Measurements from ENCODE around the gene CCDC148.
"Not testable (repeated sequence)": the region's sequence is repeated elsewhere in the genome, so short reads cannot be mapped to it uniquely, and the experiment has no call there.

CCDC148 gene

DNA sequence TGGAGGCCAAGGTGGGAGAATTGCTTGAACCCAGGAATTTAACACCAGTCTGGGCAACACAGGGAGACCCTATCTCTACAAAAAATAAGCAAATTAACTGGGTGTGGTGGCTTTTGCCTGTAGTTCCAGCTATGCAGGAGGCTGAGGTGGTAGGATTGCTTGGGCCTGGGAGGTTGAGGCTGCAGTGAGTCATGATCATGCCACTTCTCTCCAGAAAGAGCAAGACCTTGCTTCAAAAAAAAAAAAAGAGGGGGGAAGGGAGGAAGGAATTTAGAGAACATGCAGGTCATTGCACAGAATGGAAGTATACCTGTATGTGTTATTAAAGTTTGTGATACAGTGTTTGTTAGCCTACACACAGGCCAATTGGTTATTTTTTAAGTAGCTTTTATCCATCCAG is 26.0 kb upstream of the CCDC148 start:
- no peak for DNase-seq (ENCODE audit: low read depth)

DNA sequence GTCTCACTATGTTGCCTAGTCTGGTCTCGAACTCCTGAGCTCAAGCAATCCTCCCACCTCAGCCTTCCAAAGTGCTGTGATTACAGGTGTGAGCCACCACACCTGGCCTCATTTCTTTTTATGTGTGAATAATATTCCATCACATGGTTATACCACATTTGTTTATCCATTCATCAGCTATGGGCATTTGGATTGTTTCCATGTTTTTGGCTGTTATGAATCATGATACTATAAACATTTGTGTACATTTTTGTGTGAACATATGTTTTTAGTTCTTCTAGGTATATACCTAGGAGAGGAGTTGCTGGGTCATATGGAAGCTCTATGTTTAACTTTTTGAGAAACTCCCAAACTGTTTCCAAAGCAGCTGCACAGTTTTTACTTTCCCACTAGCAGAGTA is 24.6 kb upstream of the CCDC148 start:
- DNase-seq (ENCODE audit: low read depth), result no peak

- no peak for DNase-seq (ENCODE audit: low read depth)
Observed at GRCh38 chr2:158478816-158479215, 22.3 kb upstream of the CCDC148 start.

DNA sequence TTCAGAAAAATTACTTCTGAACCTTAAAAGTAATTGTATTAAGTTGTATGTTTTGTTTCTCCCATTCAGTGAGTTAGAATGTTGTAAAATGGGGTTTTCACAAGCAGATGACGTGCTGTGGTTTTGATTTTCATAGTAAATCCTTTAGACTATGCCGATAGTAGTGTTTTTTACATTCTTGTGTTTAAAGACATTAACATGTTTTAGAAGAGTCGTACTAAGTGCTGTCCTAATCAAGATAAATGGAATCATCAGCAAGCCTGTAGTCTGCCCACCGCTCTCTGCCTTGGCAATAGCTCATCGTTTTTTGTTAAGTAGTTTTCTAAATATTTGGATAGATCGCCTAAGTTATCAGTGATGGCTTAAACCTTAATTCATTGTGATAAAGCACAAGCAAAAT is 21.7 kb upstream of the CCDC148 start:
- no peak for DNase-seq (ENCODE audit: low read depth)

- no peak for DNase-seq (ENCODE audit: low read depth)
Observed at GRCh38 chr2:158477202-158477601, 20.6 kb upstream of the CCDC148 start.

- DNase-seq (ENCODE audit: low read depth), result not testable (repeated sequence)
Observed at GRCh38 chr2:158474526-158475011, 18.0 kb upstream of the CCDC148 start.

DNA sequence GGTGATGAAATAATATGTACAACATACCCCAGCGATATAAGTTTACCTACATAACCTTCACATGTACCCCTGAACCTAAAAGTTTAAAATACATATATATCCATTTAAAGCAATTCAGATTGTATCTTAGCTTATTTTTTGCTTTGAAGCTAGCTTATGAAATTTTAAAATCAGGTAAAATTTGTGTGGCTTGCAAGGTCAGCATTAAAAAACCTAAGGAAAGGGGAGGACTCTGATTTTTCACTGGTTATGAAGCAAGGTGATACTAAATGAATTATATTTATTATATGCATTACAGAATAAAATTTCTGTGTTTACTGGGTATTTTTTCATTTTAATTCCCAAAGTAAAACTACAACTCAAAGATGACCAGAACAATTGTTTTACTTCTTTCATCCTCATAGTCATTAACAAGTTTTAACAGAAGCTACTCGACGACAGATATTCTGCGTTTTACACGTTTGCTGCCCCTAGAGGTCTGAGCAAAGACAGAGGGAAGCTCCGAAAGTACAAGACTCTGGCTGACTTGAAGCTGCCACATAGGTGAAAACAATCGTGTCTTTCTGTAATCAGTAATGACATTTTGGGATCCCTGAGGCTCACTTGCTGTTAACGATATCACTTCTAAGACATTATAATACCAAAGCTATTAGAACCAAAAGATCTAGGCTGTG is 17.3 kb upstream of the CCDC148 start:
- no peak for DNase-seq (ENCODE audit: low read depth)

GRCh38 chr2:158473300-158473699 is 16.7 kb upstream of the CCDC148 start:
- not testable (repeated sequence) for DNase-seq (ENCODE audit: low read depth)

GRCh38 chr2:158472829-158473228 is 16.3 kb upstream of the CCDC148 start:
- DNase-seq (ENCODE audit: low read depth), result not testable (repeated sequence)

GRCh38 chr2:158467248-158467647 is 10.7 kb upstream of the CCDC148 start:
- DNase-seq (ENCODE audit: low read depth), result no peak

GRCh38 chr2:158464426-158465281 is 8.1 kb upstream of the CCDC148 start:
- DNase-seq (ENCODE audit: low read depth), result no peak

DNA sequence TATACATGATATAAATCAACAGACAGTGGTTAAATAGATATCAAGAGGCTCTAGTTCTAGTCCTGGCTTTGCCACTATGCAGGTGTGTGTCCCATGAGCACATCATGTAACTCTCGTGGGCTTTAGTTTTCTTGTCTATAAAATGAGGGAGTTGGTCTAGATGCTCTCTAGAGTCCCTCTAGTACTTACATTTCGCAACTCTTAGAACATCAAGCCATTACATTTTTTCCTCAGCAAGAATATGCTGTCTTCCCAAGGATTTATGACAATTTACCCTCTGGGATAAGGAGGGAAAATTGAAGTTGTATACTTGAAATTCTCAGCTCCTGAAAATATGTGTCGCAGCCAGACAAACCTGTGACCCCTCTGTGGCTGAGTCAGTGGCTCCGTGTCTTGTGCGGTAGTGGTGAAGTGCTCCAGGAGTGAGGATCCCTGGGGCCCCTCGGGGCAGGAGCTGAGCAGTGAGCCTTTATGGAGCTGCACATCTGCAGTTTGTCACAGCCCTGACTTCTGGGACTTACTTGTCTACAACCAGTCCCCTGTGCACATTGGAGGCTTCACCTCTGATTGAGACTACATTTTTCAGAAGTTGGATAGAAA is 7.0 kb upstream of the CCDC148 start:
- no peak for DNase-seq (ENCODE audit: low read depth)

DNA sequence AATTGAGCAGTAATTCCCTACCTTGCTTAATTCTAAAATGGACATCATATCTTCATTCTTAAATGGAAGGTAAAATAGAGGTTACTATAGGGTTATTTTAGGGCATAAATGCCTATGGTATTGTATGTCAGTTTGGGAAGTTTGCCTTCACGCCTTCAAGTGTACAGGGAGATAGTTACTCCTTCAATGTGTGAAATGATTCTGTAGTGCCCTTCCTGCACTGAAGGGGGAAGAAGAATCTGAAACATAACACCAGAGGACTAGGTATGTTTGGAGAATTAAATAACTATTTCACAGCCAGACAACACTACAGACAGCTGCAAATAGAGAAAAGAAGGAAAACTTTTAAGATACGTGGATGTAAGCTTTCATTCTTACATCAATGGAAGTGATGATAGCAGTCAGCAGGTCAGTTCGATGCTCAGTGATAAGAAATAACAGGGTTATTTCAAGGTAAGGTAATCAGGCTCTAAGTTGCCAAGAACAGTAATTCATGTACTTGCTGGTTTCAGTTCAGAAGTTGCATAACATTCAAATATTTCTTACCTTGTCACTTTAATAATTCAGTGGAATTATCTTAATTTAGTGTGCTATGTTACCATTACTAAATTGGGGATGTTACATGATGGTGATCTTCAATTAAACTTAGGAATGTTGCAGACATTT is 4.2 kb upstream of the CCDC148 start:
- no peak for DNase-seq (ENCODE audit: low read depth)

GRCh38 chr2:158459161-158460003 is 2.8 kb upstream of the CCDC148 start:
- no peak for DNase-seq (ENCODE audit: low read depth)

DNA sequence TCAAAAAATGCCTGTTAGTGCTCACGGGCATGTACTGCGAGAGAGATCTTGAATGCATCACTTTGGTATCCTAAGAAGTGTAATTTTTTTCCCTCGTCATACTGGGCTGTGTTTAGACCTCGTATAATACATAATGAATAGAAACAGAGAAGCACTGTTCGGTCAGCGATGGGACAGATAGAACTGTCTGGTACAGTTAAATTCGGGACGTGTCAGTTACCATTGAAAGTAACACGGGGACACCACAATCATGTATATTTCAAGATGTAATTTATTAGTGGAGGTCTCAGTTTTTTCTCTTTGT is 2.0 kb upstream of the CCDC148 start:
- DNase-seq (ENCODE audit: low read depth), result no peak

GRCh38 chr2:158457826-158458616 is 1.5 kb upstream of the CCDC148 start:
- DNase-seq (ENCODE audit: low read depth), result no peak

DNA sequence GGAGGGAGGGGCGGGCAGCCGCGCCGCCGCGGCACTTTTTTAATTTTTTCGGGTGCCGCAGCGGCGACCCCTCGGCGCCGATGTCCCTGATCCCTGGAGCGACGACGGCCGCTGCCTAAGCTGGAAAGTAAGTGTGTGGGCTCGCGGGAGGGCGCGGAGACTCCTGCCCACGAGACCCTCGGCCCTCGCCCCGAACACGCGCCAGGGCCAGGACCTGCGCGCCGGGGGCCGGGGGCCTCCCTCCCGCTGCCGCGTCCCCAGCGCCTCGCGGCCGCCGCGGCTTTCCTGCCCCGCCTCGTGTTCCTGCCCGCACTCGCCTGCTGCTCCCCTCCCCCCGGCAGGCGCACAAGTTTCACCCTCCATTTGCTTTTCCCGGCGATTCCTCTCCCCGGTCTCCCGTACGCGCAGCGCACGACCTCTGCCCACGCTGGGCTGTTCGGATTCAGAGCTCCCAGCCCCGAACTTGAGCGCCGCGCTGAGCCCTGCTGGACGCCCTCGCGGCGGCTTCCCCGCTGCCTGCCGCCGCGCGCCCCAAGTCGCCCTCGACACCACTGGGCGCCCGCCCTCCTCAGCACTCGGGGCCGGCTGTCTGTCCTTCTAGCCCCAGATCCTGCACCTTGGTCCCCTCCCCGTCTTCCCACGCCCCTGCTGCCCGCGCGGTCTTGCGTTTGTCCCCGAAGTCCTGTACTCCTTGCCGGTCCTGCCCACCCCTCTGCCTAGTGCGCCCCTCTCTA is 706 bp upstream of the CCDC148 start:
- no peak for DNase-seq (ENCODE audit: low read depth)

GRCh38 chr2:158443606-158444005 is 12.9 kb downstream of the CCDC148 start:
- DNase-seq (ENCODE audit: low read depth), result no peak

DNA sequence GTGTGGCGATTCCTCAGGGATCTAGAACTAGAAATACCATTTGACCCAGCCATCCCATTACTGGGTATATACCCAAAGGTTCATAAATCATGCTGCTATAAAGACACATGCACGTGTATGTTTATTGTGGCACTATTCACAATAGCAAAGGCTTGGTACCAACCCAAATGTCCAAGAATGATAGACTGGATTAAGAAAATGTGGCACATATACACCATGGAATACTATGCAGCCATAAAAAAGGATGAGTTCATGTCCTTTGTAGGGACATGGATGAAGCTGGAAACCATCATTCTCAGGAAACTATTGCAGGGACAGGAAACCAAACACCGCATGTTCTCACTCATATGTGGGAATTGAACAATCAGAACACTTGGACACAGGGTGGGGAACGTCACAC is 17.5 kb downstream of the CCDC148 start:
- DNase-seq (ENCODE audit: low read depth), result not testable (repeated sequence)

GRCh38 chr2:158433716-158434115 is 22.8 kb downstream of the CCDC148 start:
- not testable (repeated sequence) for DNase-seq (ENCODE audit: low read depth)

Data from stimulated activated CD8-positive, alpha-beta memory T cell treated with anti-CD3 and anti-CD28 coated beads, Interleukin-15, amount 100 ng/mL, for 1 hour (primary cell).